Astrocyte (in vitro differentiated cells and primary cell): Measurements from ENCODE around the gene PPP1R16B. TPM values are rescaled to one million over a fixed set of nuclear protein-coding genes. Genes with fewer than 3 reads are reported as not detected.

Source experiments
- DNase-seq: peaks from one replicate; pipeline ENCODE4 v3.0.0-alpha.2; 2010; ENCODE audit warnings: low read depth
- FAIRE-seq: peaks from 2 replicates; lab custom pipeline; 2011; peaks lifted over from hg19 to GRCh38; lab: Jason Lieb, UNC
- H2AFZ ChIP-seq: 2 replicates; pipeline ENCODE4 v1.6.0; 2012; ENCODE audit warnings: low read depth, low read length, inconsistent platforms
- H3K27ac ChIP-seq: 2 replicates; pipeline ENCODE4 v1.5.1; 2011; ENCODE audit warnings: low read depth, low read length, inconsistent platforms
- H3K27me3 ChIP-seq: 2 replicates; pipeline ENCODE4 v1.6.0; 2011; ENCODE audit warnings: low read length, inconsistent platforms; ENCODE audit not compliant: insufficient read depth
- H3K36me3 ChIP-seq: 2 replicates; pipeline ENCODE4 v1.5.1; 2011; ENCODE audit warnings: low read length, inconsistent platforms; ENCODE audit not compliant: insufficient read depth
- H3K4me1 ChIP-seq: 2 replicates; pipeline ENCODE4 v1.5.1; 2011; ENCODE audit warnings: low read length, inconsistent platforms; ENCODE audit not compliant: insufficient read depth
- H3K4me2 ChIP-seq: 2 replicates; pipeline ENCODE4 v1.6.0; 2012; ENCODE audit warnings: low read length, inconsistent platforms
- H3K4me3 ChIP-seq: 2 replicates; pipeline ENCODE4 v1.5.1; 2011; ENCODE audit warnings: low read depth, mild to moderate bottlenecking, low read length, inconsistent platforms; ENCODE audit not compliant: insufficient read depth
- H3K79me2 ChIP-seq: 2 replicates; pipeline ENCODE4 v1.6.0; 2012; ENCODE audit warnings: mild to moderate bottlenecking, low read length, inconsistent platforms; ENCODE audit not compliant: insufficient read depth
- H3K9ac ChIP-seq: 2 replicates; pipeline ENCODE4 v1.6.0; 2012; ENCODE audit warnings: mild to moderate bottlenecking, low read length, inconsistent platforms
- H3K9me3 ChIP-seq: 2 replicates; pipeline ENCODE4 v1.5.1; 2012; ENCODE audit warnings: low read depth, mild to moderate bottlenecking, low read length, inconsistent platforms; ENCODE audit not compliant: insufficient read depth
- H4K20me1 ChIP-seq: 2 replicates; pipeline ENCODE4 v1.6.0; 2012; ENCODE audit warnings: low read length, inconsistent platforms; ENCODE audit not compliant: insufficient read depth
- H3K27ac Mint-ChIP-seq: one replicate; pipeline ENCODE4 v1.8.0; 2021; ENCODE audit warnings: mild to moderate bottlenecking, mixed read lengths; ENCODE audit not compliant: unreplicated experiment
- H3K27me3 Mint-ChIP-seq: one replicate; pipeline ENCODE4 v1.8.0; 2021; ENCODE audit warnings: low read depth, mixed read lengths; ENCODE audit not compliant: unreplicated experiment
- H3K36me3 Mint-ChIP-seq: one replicate; pipeline ENCODE4 v1.8.0; 2021; ENCODE audit warnings: low read depth, mixed read lengths; ENCODE audit not compliant: unreplicated experiment
- H3K4me1 Mint-ChIP-seq: one replicate; pipeline ENCODE4 v1.8.0; 2021; ENCODE audit warnings: low read depth, mixed read lengths; ENCODE audit not compliant: unreplicated experiment
- H3K4me3 Mint-ChIP-seq: one replicate; pipeline ENCODE4 v1.8.0; 2021; ENCODE audit warnings: mild to moderate bottlenecking, moderate library complexity, mixed read lengths; ENCODE audit not compliant: unreplicated experiment
- H3K9me3 Mint-ChIP-seq: one replicate; pipeline ENCODE4 v1.8.0; 2021; ENCODE audit warnings: mild to moderate bottlenecking, mixed read lengths; ENCODE audit not compliant: unreplicated experiment
- CTCF ChIP-seq: IDR thresholded peaks from 2 replicates; pipeline ENCODE4 v1.5.1; 2011; ENCODE audit warnings: low read depth, mild to moderate bottlenecking, inconsistent platforms, low read length, moderate library complexity; ENCODE audit not compliant: insufficient read depth
- EZH2 ChIP-seq: IDR thresholded peaks from 2 replicates; pipeline ENCODE4 v1.6.1; 2012; ENCODE audit warnings: mild to moderate bottlenecking, low read length, inconsistent platforms; ENCODE audit not compliant: insufficient read depth
- total RNA-seq: library from RNA; stranded (reverse); gene quantifications from 2 replicates; pipeline ENCODE4 v1.2.1, GENCODE V29; 2021

The PPP1R16B gene
- total RNA-seq, 1 donor from 2014 or later: 0.68 TPM

- no peak for DNase-seq
- H3K27ac ChIP-seq: no peak overlapping the region
- H3K36me3 ChIP-seq: no peaks in the 10 kb centered on the region
- no peak overlapping the region for H3K4me3 Mint-ChIP-seq
- H3K9ac ChIP-seq: no peak overlapping the region
- H3K9me3 Mint-ChIP-seq: no peaks in the 10 kb centered on the region
- no peaks in the 10 kb centered on the region for H3K79me2 ChIP-seq
- H3K27me3 ChIP-seq: peaks cover 24% of the 10 kb centered on the region
- no peaks in the 10 kb centered on the region for H4K20me1 ChIP-seq
- no peak for TF ChIP-seq EZH2
- no peak for TF ChIP-seq CTCF
- peaks cover 15% of the 10 kb centered on the region for H3K4me1 Mint-ChIP-seq
- H3K4me2 ChIP-seq: no peak overlapping the region
- no peaks in the 10 kb centered on the region for H3K36me3 Mint-ChIP-seq
- H2AFZ ChIP-seq: no peak overlapping the region
- H3K9me3 ChIP-seq: no peaks in the 10 kb centered on the region
- no peak overlapping the region for H3K4me3 ChIP-seq
- H3K27me3 Mint-ChIP-seq: peaks cover 17% of the 10 kb centered on the region
- FAIRE-seq: no peak
- H3K4me1 ChIP-seq: no peaks in the 10 kb centered on the region
- no peak overlapping the region for H3K27ac Mint-ChIP-seq
These were observed 23.2 kb downstream of the PPP1R16B start for GRCh38 chr20:38828514-38829295.

- Histone ChIP-seq H3K4me1 (no peaks in the 10 kb centered on the region), H4K20me1 (no peaks in the 10 kb centered on the region), H3K4me3 (no peak overlapping the region), H3K9ac (no peak overlapping the region), H3K9me3 (no peaks in the 10 kb centered on the region), H3K36me3 (no peaks in the 10 kb centered on the region), H3K27me3 (peaks cover 20% of the 10 kb centered on the region), H3K4me2 (no peak overlapping the region), H3K27ac (no peak overlapping the region), H2AFZ (no peak overlapping the region), H3K79me2 (no peaks in the 10 kb centered on the region)
- no peak overlapping the region for H3K27ac Mint-ChIP-seq
- no peak overlapping the region for H3K4me3 Mint-ChIP-seq
- H3K36me3 Mint-ChIP-seq: no peaks in the 10 kb centered on the region
- H3K27me3 Mint-ChIP-seq: peaks cover 12% of the 10 kb centered on the region
- no peak for TF ChIP-seq CTCF
- TF ChIP-seq EZH2: no peak
- FAIRE-seq: no peak
- DNase-seq: no peak
- peaks cover 15% of the 10 kb centered on the region for H3K4me1 Mint-ChIP-seq
- no peaks in the 10 kb centered on the region for H3K9me3 Mint-ChIP-seq
These were observed 23.9 kb downstream of the PPP1R16B start for GRCh38 chr20:38829296-38829875.

GRCh38 chr20:38830356-38830755 is 24.9 kb downstream of the PPP1R16B start:
- no peak overlapping the region for H3K27ac Mint-ChIP-seq
- Histone ChIP-seq H3K4me2 (no peak overlapping the region), H3K79me2 (no peaks in the 10 kb centered on the region), H3K36me3 (no peaks in the 10 kb centered on the region), H4K20me1 (no peaks in the 10 kb centered on the region), H2AFZ (no peak overlapping the region), H3K4me1 (no peaks in the 10 kb centered on the region), H3K4me3 (no peak overlapping the region), H3K9ac (no peak overlapping the region), H3K27me3 (peaks cover 15% of the 10 kb centered on the region), H3K9me3 (no peaks in the 10 kb centered on the region), H3K27ac (no peak overlapping the region)
- no peak for DNase-seq
- no peak for FAIRE-seq
- no peak overlapping the region for H3K4me3 Mint-ChIP-seq
- peaks cover 8% of the 10 kb centered on the region for H3K27me3 Mint-ChIP-seq
- H3K4me1 Mint-ChIP-seq: peaks cover 15% of the 10 kb centered on the region
- H3K9me3 Mint-ChIP-seq: no peaks in the 10 kb centered on the region
- no peaks in the 10 kb centered on the region for H3K36me3 Mint-ChIP-seq
- TF ChIP-seq EZH2 (no peak), CTCF (no peak)
